Esophagus (tissue), 2 donors: ENCODE results near the gene RUFY3. TPM values are rescaled to one million over a fixed set of nuclear protein-coding genes. Genes with fewer than 3 reads are reported as not detected.
"Not testable (repeated sequence)": the region's sequence is repeated elsewhere in the genome, so short reads cannot be mapped to it uniquely, and the experiment has no call there.

Experiments used
- H3K27ac ChIP-seq, 2 donors: one replicate each; pipeline ENCODE4 v1.5.1; 2013; ENCODE audit warnings: low read depth in 2 of 2, mild to moderate bottlenecking in 2 of 2, inconsistent platforms in 1 of 2, low read length in 1 of 2, moderate library complexity in 1 of 2
- H3K27me3 ChIP-seq, 2 donors: one replicate each; pipeline ENCODE4 v1.6.1; 2013; ENCODE audit warnings: low read length in 2 of 2, control low read depth in 1 of 2, mild to moderate bottlenecking in 1 of 2; ENCODE audit not compliant: insufficient read depth in 2 of 2, control insufficient read depth in 1 of 2
- H3K36me3 ChIP-seq, 2 donors: one replicate each; pipeline ENCODE4 v1.6.1; 2013; ENCODE audit warnings: low read length in 1 of 2; ENCODE audit not compliant: control insufficient read depth in 2 of 2, insufficient read depth in 2 of 2
- H3K4me1 ChIP-seq, 2 donors: one replicate each; pipeline ENCODE4 v1.6.1; 2013; ENCODE audit warnings: low read length in 1 of 2; ENCODE audit not compliant: control insufficient read depth in 2 of 2, insufficient read depth in 2 of 2
- H3K4me3 ChIP-seq, 2 donors: one replicate each; pipeline ENCODE4 v1.5.1; 2013; ENCODE audit warnings: low read length in 2 of 2, mild to moderate bottlenecking in 2 of 2, low read depth in 1 of 2, moderate library complexity in 1 of 2
- H3K9me3 ChIP-seq, 2 donors: one replicate each; pipeline ENCODE4 v1.6.1; 2013; ENCODE audit warnings: mild to moderate bottlenecking in 2 of 2, low read depth in 1 of 2, low read length in 1 of 2, moderate library complexity in 1 of 2; ENCODE audit not compliant: control insufficient read depth in 2 of 2, insufficient read depth in 1 of 2
- WGBS, 2 donors: extraction: QIAGEN DNeasy Blood & Tissue Kit; methylation state at CpG; one replicate each; pipeline ENCODE4 v1.1.7; 2013; 5-methylcytosine and 5-hydroxymethylcytosine counted together
- polyA plus RNA-seq, 2 donors: library from polyadenylated mRNA; stranded (reverse); fragments of 200-250 nt; gene quantifications; one replicate each; pipeline ENCODE4 v1.2.3, GENCODE V29; 2013
- donor health status: healthy with polysubstance abuse.
- donor health status: Bipolar disorder and iron deficiency.

RUFY3 gene
- polyA plus RNA-seq, 2 donors = 19.4 to 25.1 TPM

- WGBS, 2 donors = 92 to 95% methylated on average over 9 of the region's 9 CpGs
- not testable (repeated sequence) for H3K4me3 ChIP-seq, H3K27me3 ChIP-seq, H3K4me1 ChIP-seq, H3K27ac ChIP-seq, H3K36me3 ChIP-seq, H3K9me3 ChIP-seq
These were observed 11.1 kb downstream of the RUFY3 start for GRCh38 chr4:70732878-70733277.

GRCh38 chr4:70734168-70734954 lies 12.6 kb downstream of the RUFY3 start:
- Histone ChIP-seq H3K27ac (peak overlapping the region; percentile 58 to 83), H3K9me3 (no peaks in the 10 kb centered on the region), H3K27me3 (no peaks in the 10 kb centered on the region), H3K4me1 (no peaks in the 10 kb centered on the region), H3K4me3 (peak overlapping the region in 1 of 2 donors; percentile 50), H3K36me3 (peaks cover 0 to 2% of the 10 kb centered on the region in 2 donors)
- WGBS, 2 donors = 2% methylated on average over 5 of the region's 5 CpGs

- peaks cover 0 to 2% of the 10 kb centered on the region in 2 donors for H3K36me3 ChIP-seq
- H3K4me1 ChIP-seq = no peaks in the 10 kb centered on the region
- H3K9me3 ChIP-seq = no peaks in the 10 kb centered on the region
- peak overlapping the region; percentile 75 to 83 for H3K27ac ChIP-seq
- WGBS, 2 donors = 10 to 11% methylated on average over 3 of the region's 3 CpGs
- no peaks in the 10 kb centered on the region for H3K27me3 ChIP-seq
- peak overlapping the region in 1 of 2 donors; percentile 50 for H3K4me3 ChIP-seq
These were observed 13.2 kb downstream of the RUFY3 start for GRCh38 chr4:70734971-70735370.

- H3K9me3 ChIP-seq, H3K27me3 ChIP-seq, H3K36me3 ChIP-seq, H3K27ac ChIP-seq, H3K4me1 ChIP-seq, H3K4me3 ChIP-seq: not testable (repeated sequence)
- 55 to 66% methylated on average over 2 of the region's 2 CpGs for WGBS, 2 donors
These were observed 14.2 kb downstream of the RUFY3 start for GRCh38 chr4:70735915-70736314.

GRCh38 chr4:70737006-70737405 lies 15.2 kb downstream of the RUFY3 start:
- Histone ChIP-seq H3K4me1 (no peaks in the 10 kb centered on the region), H3K36me3 (peaks cover 0 to 2% of the 10 kb centered on the region in 2 donors), H3K27me3 (no peaks in the 10 kb centered on the region), H3K4me3 (no peak overlapping the region), H3K9me3 (no peaks in the 10 kb centered on the region), H3K27ac (no peak overlapping the region)
- 78 to 84% methylated on average over 1 of the region's 1 CpG for WGBS, 2 donors

- Histone ChIP-seq H3K9me3 (no peaks in the 10 kb centered on the region), H3K36me3 (peaks cover 0 to 2% of the 10 kb centered on the region in 2 donors), H3K4me3 (no peak overlapping the region), H3K27me3 (no peaks in the 10 kb centered on the region), H3K4me1 (no peaks in the 10 kb centered on the region), H3K27ac (no peak overlapping the region)
- 88 to 93% methylated on average over 2 of the region's 2 CpGs for WGBS, 2 donors
These were observed 15.6 kb downstream of the RUFY3 start for GRCh38 chr4:70737409-70737808.

- H3K9me3 ChIP-seq = no peaks in the 10 kb centered on the region
- H3K4me1 ChIP-seq = no peaks in the 10 kb centered on the region
- H3K4me3 ChIP-seq = no peak overlapping the region
- H3K27ac ChIP-seq = no peak overlapping the region
- WGBS, 2 donors = 82% methylated on average over 6 of the region's 6 CpGs
- H3K27me3 ChIP-seq = no peaks in the 10 kb centered on the region
- peaks cover 0 to 2% of the 10 kb centered on the region in 2 donors for H3K36me3 ChIP-seq
These were observed 18.0 kb downstream of the RUFY3 start for GRCh38 chr4:70739496-70740337.

GRCh38 chr4:70741867-70742658 lies 20.3 kb downstream of the RUFY3 start:
- H3K36me3 ChIP-seq = peaks cover 0 to 2% of the 10 kb centered on the region in 2 donors
- 85% methylated on average over 5 of the region's 5 CpGs for WGBS, 2 donors
- no peak overlapping the region for H3K4me3 ChIP-seq
- H3K27ac ChIP-seq = no peak overlapping the region
- no peaks in the 10 kb centered on the region for H3K4me1 ChIP-seq
- no peaks in the 10 kb centered on the region for H3K9me3 ChIP-seq
- no peaks in the 10 kb centered on the region for H3K27me3 ChIP-seq

GRCh38 chr4:70743731-70744130 lies 22.0 kb downstream of the RUFY3 start:
- WGBS, 2 donors = 89 to 98% methylated on average over 1 of the region's 1 CpG
- no peak overlapping the region for H3K27ac ChIP-seq
- no peaks in the 10 kb centered on the region for H3K27me3 ChIP-seq
- no peaks in the 10 kb centered on the region for H3K4me1 ChIP-seq
- peaks cover 0 to under 1% of the 10 kb centered on the region in 2 donors for H3K36me3 ChIP-seq
- no peaks in the 10 kb centered on the region for H3K9me3 ChIP-seq
- no peak overlapping the region for H3K4me3 ChIP-seq
